OCI-LY1 (cell line): ENCODE data around the gene FBXW2.

Source experiments
- CTCF ChIP-seq: fragments of 200-600 bp; sonication (generic), shearing (Covaris generic); IDR thresholded peaks from 2 replicates; pipeline ENCODE4 v1.5.1; 2017; ENCODE audit warnings: mild to moderate bottlenecking, antibody characterized with exemption, low read length, moderate library complexity, mixed read lengths
- EZH2 ChIP-seq: fragments of 200-600 bp; sonication (generic), shearing (Covaris generic); IDR thresholded peaks from 2 replicates; pipeline ENCODE4 v1.8.0; 2017; ENCODE audit warnings: borderline replicate concordance, mixed run types, mild to moderate bottlenecking, antibody characterized with exemption, low read length, moderate library complexity, mixed read lengths

GRCh38 chr9:120714846-120715388 is 78.3 kb downstream of the FBXW2 start:
- TF ChIP-seq CTCF (no peak), EZH2 (no peak)
